WTC11 (cell line): ENCODE results near the gene NR5A1. TPM values are rescaled to one million over a fixed set of nuclear protein-coding genes. Genes with fewer than 3 reads are reported as not detected.

Experiments used
- ATAC-seq: fragments of 200-7000 bp; cut with Tn5 transposase; 2 replicates; pipeline ENCODE4 v1.10.0; 2021; ENCODE audit warnings: mild to moderate bottlenecking, moderate library complexity
- CTCF ChIA-PET: fragments of 300-600 bp; sonication (Branson Sonifier 250); formaldehyde crosslinking; loops from one replicate; lab custom pipeline; 2021; ENCODE audit warnings: antibody characterized with exemption; lab: Charles Lee
- POLR2A ChIA-PET: fragments of 350-600 bp; sonication (Branson Sonifier 250); formaldehyde crosslinking; loops from one replicate; lab custom pipeline; 2021; ENCODE audit warnings: antibody characterized with exemption; lab: Charles Lee
- DNase-seq: peaks from one replicate; pipeline ENCODE4 v3.0.0; 2021; ENCODE audit warnings: low spot score
- H3K27ac Mint-ChIP-seq: 2 replicates; pipeline ENCODE4 v1.8.0; 2021; ENCODE audit warnings: mixed read lengths
- H3K27me3 Mint-ChIP-seq: 2 replicates; pipeline ENCODE4 v1.8.0; 2021; ENCODE audit warnings: low read depth, mild to moderate bottlenecking, moderate library complexity, mixed read lengths
- H3K36me3 Mint-ChIP-seq: 2 replicates; pipeline ENCODE4 v1.8.0; 2021; ENCODE audit warnings: mixed read lengths
- H3K4me1 Mint-ChIP-seq: 2 replicates; pipeline ENCODE4 v1.8.0; 2022; ENCODE audit warnings: mixed read lengths
- H3K4me3 Mint-ChIP-seq: 2 replicates; pipeline ENCODE4 v1.8.0; 2021; ENCODE audit warnings: mild to moderate bottlenecking, moderate library complexity, mixed read lengths
- H3K9me3 Mint-ChIP-seq: 2 replicates; pipeline ENCODE4 v1.8.0; 2021; ENCODE audit warnings: mixed read lengths
- ARID4B ChIP-seq: sonication (generic); formaldehyde crosslinking; IDR thresholded peaks from 2 replicates; pipeline ENCODE4 v1.8.0; 2023; ENCODE audit warnings: missing genetic modification reagents, mild to moderate bottlenecking, borderline replicate concordance
- ATF6 ChIP-seq: sonication (generic); formaldehyde crosslinking; IDR thresholded peaks from 2 replicates; pipeline ENCODE4 v1.8.1; 2023; ENCODE audit warnings: mild to moderate bottlenecking, missing genetic modification reagents
- CBFB ChIP-seq: sonication (generic); formaldehyde crosslinking; IDR thresholded peaks from 2 replicates; pipeline ENCODE4 v1.8.1; 2022; ENCODE audit warnings: mild to moderate bottlenecking, low read depth, missing genetic modification reagents
- CREB1 ChIP-seq: sonication (generic); formaldehyde crosslinking; IDR thresholded peaks from 2 replicates; pipeline ENCODE4 v1.8.0; 2023; ENCODE audit warnings: mild to moderate bottlenecking, missing genetic modification reagents
- CREM ChIP-seq: sonication (generic); formaldehyde crosslinking; IDR thresholded peaks from 2 replicates; pipeline ENCODE4 v1.8.1; 2022; ENCODE audit warnings: mild to moderate bottlenecking, missing genetic modification reagents, moderate library complexity
- EMX1 ChIP-seq: fragments of 250-450 bp; sonication (Bioruptor Pico); IDR thresholded peaks from 2 replicates; pipeline ENCODE4 v1.8.0; 2021; ENCODE audit warnings: mild to moderate bottlenecking
- GABPB1 ChIP-seq: sonication (generic); formaldehyde crosslinking; IDR thresholded peaks from 2 replicates; pipeline ENCODE4 v1.8.1; 2023; ENCODE audit warnings: mild to moderate bottlenecking, missing genetic modification reagents
- GTF2I ChIP-seq: fragments of 250-450 bp; sonication (Bioruptor Pico); conservative IDR thresholded peaks from 2 replicates; pipeline ENCODE4 v1.4.0; 2021; ENCODE audit warnings: mild to moderate bottlenecking
- MAX ChIP-seq: sonication (generic); formaldehyde crosslinking; IDR thresholded peaks from 2 replicates; pipeline ENCODE4 v1.8.0; 2022; ENCODE audit warnings: mild to moderate bottlenecking, missing genetic modification reagents
- MLX ChIP-seq: sonication (generic); formaldehyde crosslinking; IDR thresholded peaks from 2 replicates; pipeline ENCODE4 v1.8.1; 2023; ENCODE audit warnings: mild to moderate bottlenecking, missing genetic modification reagents, moderate library complexity
- NR2C2 ChIP-seq: sonication (generic); formaldehyde crosslinking; IDR thresholded peaks from 2 replicates; pipeline ENCODE4 v1.8.0; 2022; ENCODE audit warnings: mild to moderate bottlenecking, missing genetic modification reagents
- NR3C1 ChIP-seq: sonication (generic); formaldehyde crosslinking; conservative IDR thresholded peaks from 2 replicates; pipeline ENCODE4 v1.8.1; 2023; ENCODE audit warnings: low read depth, mild to moderate bottlenecking, missing genetic modification reagents
- OVOL2 ChIP-seq: fragments of 250-450 bp; sonication (Bioruptor Pico); IDR thresholded peaks from 2 replicates; pipeline ENCODE4 v1.9.0; 2021; ENCODE audit warnings: mild to moderate bottlenecking, borderline replicate concordance
- RORB ChIP-seq: fragments of 250-450 bp; sonication (Bioruptor Pico); IDR thresholded peaks from 2 replicates; pipeline ENCODE4 v1.9.0; 2021; ENCODE audit warnings: mild to moderate bottlenecking
- SMAD3 ChIP-seq: sonication (generic); formaldehyde crosslinking; IDR thresholded peaks from 2 replicates; pipeline ENCODE4 v1.8.0; 2022; ENCODE audit warnings: missing genetic modification reagents, mild to moderate bottlenecking, borderline replicate concordance
- TEAD1 ChIP-seq: sonication (generic); formaldehyde crosslinking; IDR thresholded peaks from 2 replicates; pipeline ENCODE4 v1.8.0; 2022; ENCODE audit warnings: mild to moderate bottlenecking, missing genetic modification reagents
- ZMAT4 ChIP-seq: fragments of 250-450 bp; sonication (Bioruptor Pico); IDR thresholded peaks from 2 replicates; pipeline ENCODE4 v1.9.0; 2021; ENCODE audit warnings: mild to moderate bottlenecking
- ZNF416 ChIP-seq: fragments of 250-450 bp; sonication (Bioruptor Pico); IDR thresholded peaks from 2 replicates; pipeline ENCODE4 v1.9.0; 2021; ENCODE audit warnings: mild to moderate bottlenecking, inconsistent platforms
- total RNA-seq: library from RNA; stranded (reverse); gene quantifications from 3 replicates; pipeline ENCODE4 v1.2.3, GENCODE V29; 2021
- TF ChIP-seq, protein P1 (sequence below): sonication (generic); formaldehyde crosslinking; IDR thresholded peaks from 2 replicates; pipeline ENCODE4 v1.8.0; 2023; ENCODE audit warnings: missing genetic modification reagents
- TF ChIP-seq, protein P2 (sequence below): sonication (generic); formaldehyde crosslinking; IDR thresholded peaks from 2 replicates; pipeline ENCODE4 v1.8.0; 2022; ENCODE audit warnings: mild to moderate bottlenecking, missing genetic modification reagents

NR5A1 gene
- total RNA-seq, 1 experiment from 2014 or later: 0.77 TPM

DNA sequence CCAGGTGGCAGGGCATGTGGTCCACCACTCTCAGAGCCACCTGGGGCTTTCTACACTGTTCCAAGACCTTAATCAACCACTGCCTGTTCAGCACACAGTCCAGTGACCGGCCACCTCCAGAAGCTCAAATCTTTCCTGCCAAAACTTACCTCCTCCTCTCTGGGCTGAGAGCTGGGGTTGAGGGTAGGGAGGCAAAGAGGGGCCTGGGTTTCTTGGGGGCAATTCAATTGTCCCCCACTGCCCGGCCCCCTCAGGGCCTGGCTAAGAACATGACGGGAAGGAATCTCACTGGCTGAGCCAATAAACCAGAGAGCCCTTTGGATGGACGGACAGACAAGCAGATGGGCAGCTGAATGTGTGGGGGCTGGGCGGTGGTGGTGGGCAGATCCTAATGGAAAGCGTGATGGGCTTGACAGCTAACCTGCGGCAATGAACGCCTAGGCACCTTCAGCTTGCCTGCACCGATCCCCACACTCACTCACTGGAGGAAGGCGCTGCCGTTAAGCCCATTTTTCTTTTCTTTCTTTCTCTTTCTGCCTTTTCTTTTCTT, 5.4 kb downstream of the NR5A1 start:
- no peak for ATAC-seq

More for the DNA sequence above, 5.4 kb downstream of the NR5A1 start:
- Mint-ChIP-seq H3K27ac (no peak overlapping the region), H3K9me3 (no peaks in the 10 kb centered on the region), H3K4me3 (no peak overlapping the region), H3K36me3 (0 out of 2 replicates have a peak, but pooled peaks cover 4% of the 10 kb centered on the region), H3K4me1 (peaks cover 15% of the 10 kb centered on the region), H3K27me3 (peaks cover 60% of the 10 kb centered on the region)
- CTCF ChIA-PET: interaction anchor here (0.6 to 1.9 kb wide), 4 partner anchors 35 to 350 kb away, joined by 4 to 10 read pairs (median 4); no protein-coding TSS in a partner anchor
- no peak for DNase-seq
- TF ChIP-seq NR2C2 (CRISPR knock-in tag) (no peak), ATF6 (CRISPR knock-in tag) (no peak), GABPB1 (no peak), MLX (CRISPR knock-in tag) (no peak), NR3C1 (CRISPR knock-in tag) (no peak), OVOL2 (no peak), CREM (CRISPR knock-in tag) (no peak), ZMAT4 (no peak), SMAD3 (CRISPR knock-in tag) (no peak), EMX1 (CRISPR knock-in tag) (no peak), CREB1 (CRISPR knock-in tag) (no peak), RORB (CRISPR knock-in tag) (no peak), ARID4B (CRISPR knock-in tag) (no peak), GTF2I (CRISPR knock-in tag) (no peak), ZNF416 (CRISPR knock-in tag) (no peak), CBFB (CRISPR knock-in tag) (no peak), TEAD1 (CRISPR knock-in tag) (no peak), MAX (CRISPR knock-in tag) (no peak)
- TF ChIP-seq, protein P1, sequence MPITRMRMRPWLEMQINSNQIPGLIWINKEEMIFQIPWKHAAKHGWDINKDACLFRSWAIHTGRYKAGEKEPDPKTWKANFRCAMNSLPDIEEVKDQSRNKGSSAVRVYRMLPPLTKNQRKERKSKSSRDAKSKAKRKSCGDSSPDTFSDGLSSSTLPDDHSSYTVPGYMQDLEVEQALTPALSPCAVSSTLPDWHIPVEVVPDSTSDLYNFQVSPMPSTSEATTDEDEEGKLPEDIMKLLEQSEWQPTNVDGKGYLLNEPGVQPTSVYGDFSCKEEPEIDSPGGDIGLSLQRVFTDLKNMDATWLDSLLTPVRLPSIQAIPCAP (CRISPR knock-in tag): no peak
- TF ChIP-seq, protein P2, sequence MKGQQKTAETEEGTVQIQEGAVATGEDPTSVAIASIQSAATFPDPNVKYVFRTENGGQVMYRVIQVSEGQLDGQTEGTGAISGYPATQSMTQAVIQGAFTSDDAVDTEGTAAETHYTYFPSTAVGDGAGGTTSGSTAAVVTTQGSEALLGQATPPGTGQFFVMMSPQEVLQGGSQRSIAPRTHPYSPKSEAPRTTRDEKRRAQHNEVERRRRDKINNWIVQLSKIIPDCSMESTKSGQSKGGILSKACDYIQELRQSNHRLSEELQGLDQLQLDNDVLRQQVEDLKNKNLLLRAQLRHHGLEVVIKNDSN (CRISPR knock-in tag): no peak
- POLR2A ChIA-PET: no interaction called here
